GM13977 (cell line): ENCODE results near the gene ZC3H12A.

Experiments used
- DNase-seq: peaks from one replicate; pipeline ENCODE4 v3.0.0; 2012; ENCODE audit warnings: low spot score
- in situ Hi-C: fragments of 300-500 bp; cut with MboI; formaldehyde crosslinking; loops from one replicate; pipeline ENCODE4 v1.12.0; 2022; ENCODE audit warnings: low sequenced_read_pairs, low pct_unique_long_range_greater_than_20kb, mixed read lengths, inconsistent platforms; ENCODE audit not compliant: unreplicated experiment
- TF ChIP-seq, protein P1 (sequence below): IDR thresholded peaks from 2 replicates; pipeline ENCODE4 v1.5.1; 2012; ENCODE audit warnings: mild to moderate bottlenecking, control low read depth; ENCODE audit not compliant: insufficient read depth; ENCODE audit errors: extremely low read depth, missing control alignments

ZC3H12A gene

DNA sequence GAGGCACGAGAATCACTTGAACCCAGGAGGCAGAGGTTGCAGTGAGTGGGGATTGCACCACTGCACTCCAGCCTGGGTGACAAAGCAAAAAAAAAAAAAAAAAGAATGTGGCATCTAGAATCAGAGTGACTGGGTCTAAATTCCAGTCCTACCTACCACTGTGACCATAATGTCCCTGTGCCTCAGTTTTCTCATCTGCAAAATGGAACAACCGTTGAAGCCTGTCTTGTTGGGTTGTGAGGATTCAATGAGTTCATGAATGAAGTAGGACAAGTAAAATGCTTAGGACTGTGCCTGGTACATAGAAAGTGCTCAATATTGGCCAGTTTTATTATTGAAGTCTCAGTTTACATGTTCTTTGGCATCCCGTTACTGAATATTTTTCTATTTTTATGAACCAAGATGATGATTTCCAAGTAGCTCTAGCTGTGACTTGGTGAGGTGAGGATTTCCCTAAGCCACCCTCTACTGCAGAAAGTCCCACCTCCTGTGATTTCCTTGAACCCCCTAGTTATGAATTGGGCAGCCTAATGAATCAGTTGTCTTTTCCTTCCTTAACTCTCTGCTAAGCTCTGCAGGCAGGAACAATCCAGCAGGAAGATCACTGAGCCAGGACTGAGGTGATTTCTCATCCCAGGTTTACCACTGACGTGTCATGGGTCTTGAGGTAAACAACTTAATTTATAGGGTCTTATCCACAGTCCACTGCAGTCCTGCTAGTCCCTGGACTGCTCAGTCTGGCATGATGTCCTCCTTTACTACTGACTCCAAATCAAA, 59.1 kb downstream of the ZC3H12A start:
- TF ChIP-seq, protein P1, sequence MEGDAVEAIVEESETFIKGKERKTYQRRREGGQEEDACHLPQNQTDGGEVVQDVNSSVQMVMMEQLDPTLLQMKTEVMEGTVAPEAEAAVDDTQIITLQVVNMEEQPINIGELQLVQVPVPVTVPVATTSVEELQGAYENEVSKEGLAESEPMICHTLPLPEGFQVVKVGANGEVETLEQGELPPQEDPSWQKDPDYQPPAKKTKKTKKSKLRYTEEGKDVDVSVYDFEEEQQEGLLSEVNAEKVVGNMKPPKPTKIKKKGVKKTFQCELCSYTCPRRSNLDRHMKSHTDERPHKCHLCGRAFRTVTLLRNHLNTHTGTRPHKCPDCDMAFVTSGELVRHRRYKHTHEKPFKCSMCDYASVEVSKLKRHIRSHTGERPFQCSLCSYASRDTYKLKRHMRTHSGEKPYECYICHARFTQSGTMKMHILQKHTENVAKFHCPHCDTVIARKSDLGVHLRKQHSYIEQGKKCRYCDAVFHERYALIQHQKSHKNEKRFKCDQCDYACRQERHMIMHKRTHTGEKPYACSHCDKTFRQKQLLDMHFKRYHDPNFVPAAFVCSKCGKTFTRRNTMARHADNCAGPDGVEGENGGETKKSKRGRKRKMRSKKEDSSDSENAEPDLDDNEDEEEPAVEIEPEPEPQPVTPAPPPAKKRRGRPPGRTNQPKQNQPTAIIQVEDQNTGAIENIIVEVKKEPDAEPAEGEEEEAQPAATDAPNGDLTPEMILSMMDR = no peak
- in situ Hi-C loops = no loop called here
- no peak for DNase-seq
